COR-L47 (cell line): Measurements from ENCODE around the gene TOR1AIP2.
A peak's percentile ranks its signal among the peaks of the same experiment; 100 is the strongest.
"Not testable (repeated sequence)": the region's sequence is repeated elsewhere in the genome, so short reads cannot be mapped to it uniquely, and the experiment has no call there.

Experiments used
- DNase-seq: peaks from one replicate; lab custom pipeline; 2025; lab: John Stamatoyannopoulos, UW

Gene TOR1AIP2

DNA sequence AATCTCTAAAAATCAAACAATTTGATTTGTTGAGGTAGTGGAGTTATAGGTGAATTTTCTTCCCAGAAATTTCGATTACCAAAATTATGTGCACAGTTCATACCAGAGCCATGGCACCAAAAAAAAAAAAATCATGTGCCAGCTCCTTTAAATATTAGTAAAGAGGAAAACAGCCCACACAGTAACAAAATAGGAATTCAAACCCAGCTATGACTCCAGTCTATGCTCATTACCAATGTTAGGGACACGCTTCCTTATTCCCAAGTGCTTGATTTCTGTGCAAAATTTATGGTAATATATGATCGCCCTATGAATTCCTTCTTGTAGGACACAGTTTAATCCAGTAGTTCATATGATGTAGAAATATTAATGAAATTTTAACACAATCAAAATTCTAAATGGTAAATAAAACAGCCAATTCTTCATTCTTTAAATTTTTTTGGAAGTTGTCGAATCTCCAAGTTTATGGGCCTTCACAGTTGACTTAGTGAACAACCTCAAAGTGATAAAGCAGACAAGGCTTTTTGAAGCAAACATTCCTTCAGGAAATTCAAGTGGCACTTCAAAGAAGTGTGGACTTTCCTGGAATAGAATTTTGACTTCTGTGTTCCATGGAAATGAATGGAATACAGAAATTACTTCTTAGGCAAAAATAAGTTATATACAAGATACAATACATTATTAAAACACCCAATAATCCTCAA is 1.9 kb downstream of the TOR1AIP2 start:
- no peak for DNase-seq

- no peak for DNase-seq
Measured at GRCh38 chr1:179873438-179873851, 4.2 kb downstream of the TOR1AIP2 start.

DNA sequence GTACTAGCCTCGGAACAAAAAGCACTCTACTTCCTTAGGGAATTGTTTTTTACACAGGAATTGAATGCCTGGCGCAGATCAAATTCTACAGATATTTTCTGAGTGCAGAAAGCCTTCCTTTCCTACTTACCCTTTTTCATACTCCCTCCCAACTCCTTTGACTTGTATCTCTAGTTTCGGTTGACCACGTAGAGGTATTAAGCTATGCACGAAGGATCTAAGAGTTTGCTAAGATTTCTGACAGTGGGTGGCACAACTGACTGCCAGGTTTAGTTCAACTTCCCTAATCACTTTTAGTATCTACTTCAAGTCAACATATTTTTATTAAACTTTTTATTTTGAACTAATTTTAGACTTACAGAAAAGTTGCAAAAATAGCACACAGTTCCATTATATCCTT is 5.0 kb downstream of the TOR1AIP2 start:
- DNase-seq = no peak

DNA sequence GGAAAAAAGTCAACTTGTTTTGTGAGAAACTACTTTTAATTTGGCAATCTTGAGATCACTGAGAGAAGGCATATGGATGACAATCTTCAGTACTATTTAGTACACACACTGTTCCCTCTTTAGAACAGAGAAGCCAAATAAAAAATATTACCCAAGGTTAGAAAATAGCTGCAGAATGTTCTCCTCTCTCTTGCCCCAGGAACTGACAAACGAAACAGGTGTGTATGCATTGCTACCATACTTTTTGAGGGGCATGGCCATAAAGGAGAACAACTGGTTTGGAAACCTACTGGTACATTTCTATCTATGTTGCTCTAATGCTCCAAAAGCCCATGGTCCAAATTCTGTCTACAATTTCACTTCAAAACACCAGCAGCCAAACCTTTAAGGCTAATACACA is 5.7 kb downstream of the TOR1AIP2 start:
- DNase-seq = no peak

DNA sequence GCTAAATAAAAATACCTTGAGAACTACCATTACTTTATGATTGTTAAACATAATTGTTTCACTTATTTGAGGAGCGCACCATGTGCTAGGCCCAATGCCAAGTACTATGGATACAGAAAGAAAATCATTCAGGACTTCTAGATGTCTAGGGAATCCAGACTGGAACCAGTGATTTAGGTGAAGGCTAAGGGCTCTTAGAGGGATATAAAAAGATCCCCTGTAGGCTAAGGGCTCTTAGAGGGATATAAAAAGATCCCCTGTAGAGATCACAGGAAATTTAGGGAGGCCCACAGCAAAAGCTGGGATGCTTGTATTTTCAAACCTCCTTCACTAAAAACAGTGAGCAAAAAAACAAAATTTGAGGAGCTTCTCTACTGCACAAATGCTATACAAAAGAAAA is 6.7 kb downstream of the TOR1AIP2 start:
- no peak for DNase-seq

DNA sequence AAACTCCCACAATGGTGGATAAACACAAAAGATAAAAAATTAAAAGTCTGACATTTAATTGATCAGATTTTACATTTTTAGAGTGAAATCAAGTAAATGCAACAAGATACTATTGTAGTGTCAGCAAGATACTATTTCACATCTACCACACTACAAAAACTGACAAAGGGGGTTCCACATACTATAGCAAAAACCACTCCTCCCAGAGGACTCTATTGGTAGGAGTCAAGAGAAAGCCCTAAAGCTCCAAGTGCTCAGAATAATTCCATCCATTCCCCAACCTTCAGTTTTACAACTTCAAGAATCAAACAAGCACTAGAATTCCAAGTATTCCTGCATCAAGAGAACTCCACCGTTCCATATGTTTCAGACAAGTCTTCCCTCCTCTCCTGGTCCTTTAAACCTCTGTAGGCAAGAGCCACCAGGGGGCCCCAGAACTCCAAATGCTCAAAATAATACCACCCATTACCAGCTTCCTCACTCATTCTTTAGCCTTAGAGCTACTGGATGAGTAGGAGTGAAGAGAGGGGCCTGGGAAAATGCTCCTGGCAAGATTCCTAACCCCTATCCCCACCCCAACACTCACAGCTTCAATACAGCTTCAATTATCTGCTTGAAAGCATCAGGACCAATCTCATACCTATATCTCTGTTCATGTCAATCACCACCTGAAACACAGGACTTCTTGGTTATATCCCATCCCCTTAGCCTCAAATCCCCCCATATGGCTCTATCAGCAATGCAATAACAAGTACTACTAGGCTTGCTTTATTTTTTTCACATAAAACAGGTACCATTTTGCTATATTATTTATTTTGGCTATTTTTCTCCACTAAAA is 9.9 kb downstream of the TOR1AIP2 start:
- peak; percentile 54 for DNase-seq

- no peak for DNase-seq
Measured at GRCh38 chr1:179866616-179867015, 11.0 kb downstream of the TOR1AIP2 start.

DNA sequence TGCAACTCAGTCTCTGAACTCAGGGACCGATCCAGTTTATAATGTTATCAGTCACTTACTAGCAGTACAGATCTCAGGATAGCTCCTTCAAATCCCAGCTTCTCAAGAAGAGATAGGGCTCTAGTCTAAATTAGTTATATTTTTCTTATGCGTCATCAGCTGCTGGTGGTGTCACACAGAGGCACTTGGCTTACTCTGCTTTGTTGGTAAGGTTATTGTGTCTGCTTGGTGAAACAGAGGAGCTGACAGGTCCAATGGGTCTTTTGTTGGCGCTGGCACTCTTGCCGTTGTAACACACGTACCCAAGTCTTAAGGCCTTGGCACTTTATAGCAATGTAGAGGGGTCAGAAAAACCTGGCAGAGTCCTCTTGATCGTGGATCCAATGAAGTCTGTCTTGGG is 12.2 kb downstream of the TOR1AIP2 start:
- DNase-seq = no peak

DNA sequence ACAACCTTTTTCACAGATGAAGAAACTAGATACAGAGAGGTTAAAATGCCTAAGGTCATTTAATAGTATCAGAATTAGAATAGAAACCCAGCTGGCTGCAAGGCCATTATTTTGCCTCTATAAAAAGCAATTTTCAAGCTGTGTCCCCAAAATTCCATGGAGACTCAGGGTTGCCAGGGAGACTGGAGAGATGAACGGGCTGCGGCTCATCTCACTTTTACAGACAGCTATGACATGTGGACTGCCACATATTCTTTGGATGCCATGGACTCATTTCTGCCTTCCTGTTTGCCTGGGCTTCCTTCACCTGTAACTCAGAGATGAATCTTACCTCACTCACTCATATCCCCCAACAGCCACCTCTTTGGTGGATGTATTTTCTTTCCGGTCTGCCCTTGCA is 17.0 kb downstream of the TOR1AIP2 start:
- DNase-seq = no peak

- no peak for DNase-seq
Measured at GRCh38 chr1:179857009-179857408, 20.6 kb downstream of the TOR1AIP2 start.

DNA sequence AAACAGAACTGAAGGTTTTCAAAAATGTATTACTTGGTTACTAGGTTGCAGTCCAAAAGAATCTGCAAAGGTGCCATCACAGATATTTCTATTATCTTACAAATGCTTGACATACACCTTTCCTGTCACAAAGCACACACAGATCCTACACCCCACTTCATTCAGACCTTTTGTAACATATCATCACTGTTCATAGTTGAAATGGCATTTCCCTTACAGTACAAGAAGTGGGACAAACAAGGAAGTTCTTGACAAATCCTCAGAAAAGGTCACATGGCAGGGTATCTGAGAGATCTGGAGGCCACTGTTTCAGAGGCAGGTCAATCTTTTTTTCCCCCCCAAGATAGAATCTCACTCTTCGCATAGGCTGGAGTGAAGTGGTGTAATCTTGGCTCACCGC is 21.3 kb downstream of the TOR1AIP2 start:
- DNase-seq = no peak

GRCh38 chr1:179855831-179856230 is 21.8 kb downstream of the TOR1AIP2 start:
- not testable (repeated sequence) for DNase-seq

DNA sequence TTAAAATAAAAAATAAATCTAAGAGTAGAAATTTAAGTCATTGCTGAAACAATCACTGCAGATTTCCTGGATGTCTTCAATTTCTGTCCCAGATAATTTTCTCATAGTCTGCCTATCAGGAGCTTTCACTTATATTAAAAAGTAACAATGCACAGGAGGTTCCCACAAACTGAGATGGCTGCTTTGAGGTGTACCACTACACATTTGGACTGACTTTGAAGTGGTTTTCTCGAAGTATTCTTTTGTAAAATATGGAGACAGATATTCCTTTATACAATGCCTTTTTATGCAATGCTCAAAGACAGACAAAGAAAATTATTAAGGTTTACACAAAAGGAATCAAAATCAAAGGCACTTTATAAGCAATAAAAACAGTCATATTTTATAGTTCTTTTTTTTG is 24.5 kb downstream of the TOR1AIP2 start:
- no peak for DNase-seq

DNA sequence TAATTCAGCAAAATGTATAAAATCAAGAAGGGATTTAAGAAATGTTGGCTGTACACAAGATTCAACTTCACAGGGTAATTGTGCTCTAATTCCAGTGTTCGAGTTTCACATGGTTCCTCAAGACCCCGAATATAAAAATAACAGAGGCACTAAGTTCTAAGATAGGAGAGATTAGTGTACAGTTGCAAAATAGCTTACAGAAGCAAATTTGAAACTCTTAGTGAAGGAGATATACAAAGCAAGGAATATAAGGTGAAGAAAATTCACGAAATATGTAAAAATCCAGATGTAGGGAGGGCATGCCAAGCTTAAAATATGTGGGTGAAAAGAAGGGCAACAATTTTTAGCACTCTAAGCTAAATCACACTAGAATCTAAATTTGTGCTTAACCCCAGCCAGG is 29.4 kb downstream of the TOR1AIP2 start:
- no peak for DNase-seq

DNA sequence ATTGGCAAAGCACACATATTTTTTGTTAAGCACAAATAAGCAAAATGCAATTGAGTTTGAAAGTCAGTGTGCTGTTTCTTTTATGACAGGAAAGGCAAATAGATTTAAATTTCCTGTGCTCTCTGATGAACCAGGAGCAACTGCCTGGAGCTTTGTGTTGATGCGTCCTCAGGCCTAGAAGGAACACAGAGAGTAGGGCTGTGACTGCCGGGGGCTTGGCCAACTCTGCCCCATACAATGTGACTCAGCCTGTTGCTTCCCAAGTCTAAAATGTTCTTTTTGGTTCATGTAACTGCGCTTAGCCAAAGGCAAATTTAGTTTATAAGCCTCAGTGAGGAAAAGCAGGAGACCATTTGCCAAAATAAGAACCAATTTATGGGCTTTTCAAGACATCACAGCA is 37.5 kb downstream of the TOR1AIP2 start:
- DNase-seq = no peak

- not testable (repeated sequence) for DNase-seq
Measured at GRCh38 chr1:179836686-179837445, 40.7 kb downstream of the TOR1AIP2 start.

DNA sequence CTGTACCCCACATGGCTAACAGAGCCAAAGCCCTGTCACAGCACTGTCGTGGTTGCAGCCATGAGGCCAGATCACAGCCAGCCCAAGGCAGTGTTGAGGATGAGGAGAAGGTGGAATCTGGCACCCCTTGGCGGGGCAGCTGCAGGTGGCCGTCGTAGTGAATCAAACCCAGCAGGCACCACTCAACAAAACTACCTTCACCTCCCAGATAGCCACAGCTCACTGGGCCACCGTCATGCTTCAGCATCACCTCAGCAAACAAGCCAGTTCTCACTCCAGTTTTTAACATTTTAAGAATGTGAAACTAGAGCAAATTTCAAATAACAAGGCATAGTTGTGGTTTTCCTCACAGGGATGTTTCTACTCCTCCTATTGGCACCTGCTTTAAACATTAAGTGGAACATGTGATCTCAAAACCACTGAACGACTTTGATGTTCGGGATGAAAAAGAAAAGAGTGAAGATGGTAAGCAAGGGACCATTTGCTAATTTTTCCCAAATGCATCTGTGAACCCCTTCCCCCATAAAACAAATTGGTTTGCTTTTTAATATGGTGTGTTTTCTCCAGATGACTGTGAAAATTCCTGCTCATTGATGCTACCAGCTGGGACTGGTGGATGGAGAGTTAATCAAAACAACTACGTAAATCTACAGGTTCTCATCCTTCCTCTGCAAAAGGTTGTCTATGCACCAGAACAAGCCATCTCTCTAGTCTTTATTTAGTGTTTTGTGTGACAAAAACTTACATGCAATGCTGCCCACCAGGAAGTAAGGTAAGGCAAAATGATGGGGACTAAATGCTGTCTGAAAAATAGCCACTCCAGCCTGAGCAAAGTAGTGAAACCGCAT is 45.5 kb downstream of the TOR1AIP2 start:
- no peak for DNase-seq

- DNase-seq = no peak
Measured at GRCh38 chr1:179831225-179831624, 46.4 kb downstream of the TOR1AIP2 start.

GRCh38 chr1:179828554-179829110 is 49.0 kb downstream of the TOR1AIP2 start:
- no peak for DNase-seq

- no peak for DNase-seq
Measured at GRCh38 chr1:179826626-179827280, 50.9 kb downstream of the TOR1AIP2 start.
